ENCODE measurements around the gene ANKH.

- no peak for TF ChIP-seq CTCF (IDR thresholded peaks at IDR 0.05)
- TF ChIP-seq EZH2 (IDR thresholded peaks at IDR 0.05): no peak
Observed at GRCh38 chr5:14742498-14742897, 129.1 kb downstream of the ANKH start.

Measured in neural progenitor cell (in vitro differentiated cells).